Naive B cell (primary cell): ENCODE results near the gene ANKRD49. TPM values are rescaled to one million over a fixed set of nuclear protein-coding genes. Genes with fewer than 3 reads are reported as not detected.
A peak's percentile ranks its signal among the peaks of the same experiment; 100 is the strongest.

ENCODE experiments used
- ATAC-seq, 2 donors: fragments of 150-1000 bp; cut with Tn5 transposase; 2 replicates each; pipeline ENCODE4 v1.10.0; 2021; ENCODE audit warnings: low read depth in 2 of 2, mild to moderate bottlenecking in 2 of 2, moderate library complexity in 2 of 2
- DNase-seq: peaks from one replicate; pipeline ENCODE4 v3.0.0; 2022
- H3K27ac Mint-ChIP-seq, 6 donors: one replicate each; pipeline ENCODE4 v1.8.0; 2020 to 2022; ENCODE audit warnings: mild to moderate bottlenecking in 6 of 6, mixed read lengths in 6 of 6, moderate library complexity in 5 of 6, inconsistent platforms in 2 of 6
- H3K27me3 Mint-ChIP-seq, 3 donors: one replicate each; pipeline ENCODE4 v1.8.0; 2021 to 2022; ENCODE audit warnings: mixed read lengths in 3 of 3, mild to moderate bottlenecking in 1 of 3
- H3K36me3 Mint-ChIP-seq, 2 donors: one replicate each; pipeline ENCODE4 v1.8.0; 2020 to 2022; ENCODE audit warnings: mixed read lengths in 2 of 2, inconsistent platforms in 1 of 2, mild to moderate bottlenecking in 1 of 2
- H3K4me1 Mint-ChIP-seq, 3 donors: one replicate each; pipeline ENCODE4 v1.8.0; 2020 to 2022; ENCODE audit warnings: mixed read lengths in 3 of 3, inconsistent platforms in 1 of 3, mild to moderate bottlenecking in 1 of 3, moderate library complexity in 1 of 3
- H3K4me3 Mint-ChIP-seq, 8 donors: one replicate each; pipeline ENCODE4 v1.8.0; 2020 to 2022; ENCODE audit warnings: mild to moderate bottlenecking in 8 of 8, mixed read lengths in 8 of 8, moderate library complexity in 8 of 8, inconsistent platforms in 2 of 8
- H3K9me3 Mint-ChIP-seq, 7 donors: one replicate each; pipeline ENCODE4 v1.8.0; 2020 to 2022; ENCODE audit warnings: mixed read lengths in 7 of 7, mild to moderate bottlenecking in 5 of 7, inconsistent platforms in 2 of 7, moderate library complexity in 1 of 7
- polyA plus RNA-seq, 6 donors: library from polyadenylated mRNA; unstranded; fragments of 300-500 nt; fragmentation: Illumina TruSeq; gene quantifications; one replicate each; pipeline ENCODE4 v1.2.3, GENCODE V29; 2021; ENCODE audit warnings: low read depth in 6 of 6

ANKRD49 gene
- polyA plus RNA-seq, 6 donors from 2014 or later, result 36.1 to 64.2 (median 51.3) TPM

GRCh38 chr11:94537031-94537600, 43.3 kb downstream of the ANKRD49 start:
- DNase-seq (no peak), ATAC-seq (no peak)
- peaks cover 5 to 18% (median 6%) of the 10 kb centered on the region in 3 donors for H3K27me3 Mint-ChIP-seq
- no peak overlapping the region for H3K27ac Mint-ChIP-seq
- H3K9me3 Mint-ChIP-seq, result no peaks in the 10 kb centered on the region
- H3K36me3 Mint-ChIP-seq, result no peaks in the 10 kb centered on the region
- no peaks in the 10 kb centered on the region for H3K4me1 Mint-ChIP-seq
- no peak overlapping the region for H3K4me3 Mint-ChIP-seq

GRCh38 chr11:94539420-94539819, 45.6 kb downstream of the ANKRD49 start:
- DNase-seq (no peak), ATAC-seq (no peak)
- Mint-ChIP-seq H3K4me1 (peaks cover 8 to 13% (median 12%) of the 10 kb centered on the region in 3 donors), H3K36me3 (no peaks in the 10 kb centered on the region), H3K4me3 (no peak overlapping the region), H3K27me3 (peaks cover 5 to 18% (median 6%) of the 10 kb centered on the region in 3 donors), H3K27ac (no peak overlapping the region), H3K9me3 (no peaks in the 10 kb centered on the region)

- DNase-seq, result peak; percentile 67
- peak within 1 kb of the TSS; percentile 94 to 99 (median 98) for H3K27ac Mint-ChIP-seq
- peak within 1 kb of the TSS; percentile 83 to 99 (median 99) for H3K4me3 Mint-ChIP-seq
- ATAC-seq, result peak; percentile 71 to 73
- H3K27me3 Mint-ChIP-seq, result peaks cover 0 to 12% (median 0%) of the 10 kb centered on the region in 3 donors
- H3K9me3 Mint-ChIP-seq, result no peaks in the 10 kb centered on the region
- peaks cover 16 to 33% (median 32%) of the 10 kb centered on the region in 3 donors for H3K4me1 Mint-ChIP-seq
- no peaks in the 10 kb centered on the region for H3K36me3 Mint-ChIP-seq
Observed at GRCh38 chr11:94543695-94544645, 50.2 kb downstream of the ANKRD49 start, which contains the start of gene FUT4. Gene FUT4 (plus strand): TSS chr11:94543921. CDS start chr11:94544134, 213 bp downstream.

- H3K36me3 Mint-ChIP-seq, result no peaks in the 10 kb centered on the region
- peaks cover 0 to 12% (median 0%) of the 10 kb centered on the region in 3 donors for H3K27me3 Mint-ChIP-seq
- peak overlapping the region; percentile 71 to 98 (median 81) for H3K4me3 Mint-ChIP-seq
- peaks cover 16 to 33% (median 32%) of the 10 kb centered on the region in 3 donors for H3K4me1 Mint-ChIP-seq
- no peaks in the 10 kb centered on the region for H3K9me3 Mint-ChIP-seq
- H3K27ac Mint-ChIP-seq, result peak overlapping the region in 2 of 6 donors; percentile 20 to 27
- ATAC-seq (peak in 1 of 2 donors; percentile 16), DNase-seq (no peak)
Observed at GRCh38 chr11:94544646-94545263, 51.0 kb downstream of the ANKRD49 start.

GRCh38 chr11:94545264-94546161, 51.7 kb downstream of the ANKRD49 start:
- no peaks in the 10 kb centered on the region for H3K9me3 Mint-ChIP-seq
- H3K36me3 Mint-ChIP-seq, result no peaks in the 10 kb centered on the region
- H3K27me3 Mint-ChIP-seq, result peaks cover 0 to 12% (median 0%) of the 10 kb centered on the region in 3 donors
- H3K27ac Mint-ChIP-seq, result peak overlapping the region in 4 of 6 donors; percentile 42 to 75 (median 53)
- DNase-seq, result no peak
- H3K4me3 Mint-ChIP-seq, result peak overlapping the region; percentile 71 to 98 (median 81)
- H3K4me1 Mint-ChIP-seq, result peaks cover 20 to 36% (median 36%) of the 10 kb centered on the region in 3 donors
- ATAC-seq, result no peak

- no peak for DNase-seq
- Mint-ChIP-seq H3K4me3 (peak overlapping the region in 7 of 8 donors; percentile 59 to 98 (median 82)), H3K27ac (peak overlapping the region in 1 of 6 donors; percentile 49), H3K27me3 (peaks cover 0 to 7% (median 0%) of the 10 kb centered on the region in 3 donors), H3K9me3 (no peaks in the 10 kb centered on the region), H3K4me1 (peaks cover 21 to 39% (median 38%) of the 10 kb centered on the region in 3 donors), H3K36me3 (no peaks in the 10 kb centered on the region)
- ATAC-seq, result no peak
Observed at GRCh38 chr11:94546162-94546470, 52.3 kb downstream of the ANKRD49 start.

GRCh38 chr11:94546886-94547285, 53.1 kb downstream of the ANKRD49 start:
- Mint-ChIP-seq H3K4me3 (peak overlapping the region in 5 of 8 donors; percentile 7 to 83 (median 42)), H3K27me3 (no peaks in the 10 kb centered on the region), H3K36me3 (no peaks in the 10 kb centered on the region), H3K4me1 (peaks cover 21 to 39% (median 38%) of the 10 kb centered on the region in 3 donors), H3K27ac (peak overlapping the region in 1 of 6 donors; percentile 20), H3K9me3 (no peaks in the 10 kb centered on the region)
- DNase-seq (no peak), ATAC-seq (no peak)

GRCh38 chr11:94549146-94549545, 55.4 kb downstream of the ANKRD49 start:
- Mint-ChIP-seq H3K9me3 (no peaks in the 10 kb centered on the region), H3K36me3 (no peaks in the 10 kb centered on the region), H3K4me3 (no peak overlapping the region), H3K27ac (no peak overlapping the region), H3K27me3 (no peaks in the 10 kb centered on the region), H3K4me1 (peaks cover 14 to 27% (median 25%) of the 10 kb centered on the region in 3 donors)
- ATAC-seq (no peak), DNase-seq (no peak)

Other genes starting within 250 kb of the ANKRD49 start
- gene IZUMO1R, start 189.4 kb upstream of the ANKRD49 start, polyA plus RNA-seq, result not detected
- under 1 TPM in 2 of 6 donors, not detected in 4; 0.08 to 0.20 TPM for gene GPR83, start 92.6 kb upstream of the ANKRD49 start, polyA plus RNA-seq
- 10 to 100 TPM in 5 of 6 donors, 1 to 10 TPM in 1; 9.7 to 19.5 (median 14.9) TPM for gene MRE11, start 140 bp upstream of the ANKRD49 start, polyA plus RNA-seq
- not detected for gene C11orf97, start 18.5 kb downstream of the ANKRD49 start, polyA plus RNA-seq
- gene FUT4, start 49.9 kb downstream of the ANKRD49 start, polyA plus RNA-seq, result 1 to 10 TPM in 3 of 6 donors, under 1 TPM in 3; 0.06 to 1.2 (median 1.00) TPM
- under 1 TPM in 4 of 6 donors, not detected in 2; 0.33 to 0.89 (median 0.59) TPM for gene PIWIL4, start 73.4 kb downstream of the ANKRD49 start, polyA plus RNA-seq